ENCODE measurements around the gene IARS2. TPM values are rescaled to one million over a fixed set of nuclear protein-coding genes. Genes with fewer than 3 reads are reported as not detected.

The IARS2 gene
- total RNA-seq, 1 experiment from 2014 or later, result 72.9 TPM

- no peak overlapping the region for H4K91ac ChIP-seq (ENCODE audit: insufficient read length, low read depth, low read length)
- H3T11ph ChIP-seq (ENCODE audit: low read length), result no peak overlapping the region
- TF ChIP-seq CTCF (conservative IDR thresholded peaks at IDR 0.05), result no peak
- no peak overlapping the region for H3K9ac ChIP-seq (ENCODE audit: extremely low read depth, insufficient read length, low read length)
- no peak overlapping the region for H2BK20ac ChIP-seq (ENCODE audit: low read depth, low read length, poor library complexity, severe bottlenecking)
- no peak overlapping the region for H3K4me2 ChIP-seq (ENCODE audit: insufficient read depth, insufficient read length, low read length)
- Mint-ChIP-seq H3K36me3 (ENCODE audit: insufficient read depth in 1 of 3, low read depth in 3 of 3) (peaks cover 22 to 61% (median 49%) of the 10 kb centered on the region in 3 experiments; a peak in 6 of 7 replicates), H3K4me1 (0 out of 4 replicates have a peak, but pooled peaks cover 2% of the 10 kb centered on the region in 2 experiments), H3K27me3 (ENCODE audit: low read depth) (no peaks in the 10 kb centered on the region), H3K27ac (no peak overlapping the region), H3K9me3 (no peaks in the 10 kb centered on the region), H3K4me3 (no peak overlapping the region)
- no peaks in the 10 kb centered on the region for H3K9me3 ChIP-seq (ENCODE audit: control insufficient read depth, low read depth, low read length)
- no peak overlapping the region for H2BK5ac ChIP-seq (ENCODE audit: insufficient read length, low read length)
- H2AFZ ChIP-seq (ENCODE audit: low read length), result no peak overlapping the region
- H3K14ac ChIP-seq (ENCODE audit: insufficient read depth, low read length), result no peak overlapping the region
- H3K79me2 ChIP-seq (ENCODE audit: insufficient read depth, low read length), result no peaks in the 10 kb centered on the region
- H3K56ac ChIP-seq (ENCODE audit: insufficient read length, low read depth, low read length), result no peak overlapping the region
- WGBS (ENCODE audit: extremely low coverage, insufficient read length, low lambda C conversion rate), result no CpG with 5 or more reads among the region's 6 CpGs
- H3K4me1 ChIP-seq (ENCODE audit: insufficient read depth, low read length), result no peaks in the 10 kb centered on the region
- H4K8ac ChIP-seq (replicated peaks; ENCODE audit: insufficient read length, low read depth, low read length), result no peak overlapping the region
- no peak overlapping the region for H2BK15ac ChIP-seq (ENCODE audit: low read depth, low read length)
- H3K4ac ChIP-seq (ENCODE audit: low read depth, low read length), result no peak overlapping the region
- no peak for DNase-seq
- H3K23ac ChIP-seq (ENCODE audit: insufficient read length, low read depth, low read length), result no peak overlapping the region
- no peaks in the 10 kb centered on the region for H3K23me2 ChIP-seq (ENCODE audit: insufficient read length, low read depth, low read length, poor library complexity, severe bottlenecking)
- H3K79me1 ChIP-seq (ENCODE audit: insufficient read depth, low read depth, low read length, poor library complexity, severe bottlenecking), result no peaks in the 10 kb centered on the region
- H2AK5ac ChIP-seq (ENCODE audit: insufficient read length, low read length), result no peak overlapping the region
- no peaks in the 10 kb centered on the region for H4K20me1 ChIP-seq (ENCODE audit: control insufficient read depth, insufficient read depth, insufficient read length)
- H3K27me3 ChIP-seq (ENCODE audit: insufficient read depth, low read length), result no peaks in the 10 kb centered on the region
- H4K5ac ChIP-seq (ENCODE audit: insufficient read length, low read depth, low read length), result no peak overlapping the region
- no peak overlapping the region for H2BK12ac ChIP-seq (ENCODE audit: insufficient read length, low read depth, low read length)
- H2BK120ac ChIP-seq (ENCODE audit: low read depth, low read length, poor library complexity, severe bottlenecking), result no peak overlapping the region
- H3K27ac ChIP-seq (ENCODE audit: insufficient read length, low read depth, low read length), result no peak overlapping the region
- H3K18ac ChIP-seq (ENCODE audit: insufficient read length, low read depth, low read length), result no peak overlapping the region
Observed at GRCh38 chr1:220139966-220140365, 46.0 kb downstream of the IARS2 start.
